Measurements from ENCODE around the gene ATP4B. TPM values are rescaled to one million over a fixed set of nuclear protein-coding genes. Genes with fewer than 3 reads are reported as not detected.
A peak's percentile ranks its signal among the peaks of the same experiment; 100 is the strongest.

The ATP4B gene
- total and polyA plus RNA-seq, 7 donors = 0.04 TPM; not detected in 6

GRCh38 chr13:113663934-113664333 is 5.9 kb upstream of the ATP4B start:
- intact Hi-C loops (cut with DNase I) = no loop called here
- Histone ChIP-seq H3K4me3 (no peak overlapping the region), H3K36me3 (ENCODE audit: insufficient read depth in 1 of 2, low read depth in 1 of 2) (no peaks in the 10 kb centered on the region), H3K9me3 (peaks cover 7% of the 10 kb centered on the region), H3K4me1 (no peaks in the 10 kb centered on the region), H3K27ac (no peak overlapping the region), H3K27me3 (ENCODE audit: insufficient read depth in 3 of 3, low read length in 2 of 3) (peaks cover 0 to 10% (median 7%) of the 10 kb centered on the region in 3 donors)
- WGBS, 3 donors = 33 to 39% (median 34%) methylated on average over 15 of the region's 15 CpGs
- ATAC-seq = no peak
- no peak for TF ChIP-seq CTCF (IDR thresholded peaks at IDR 0.05)
- no peak for DNase-seq

- Histone ChIP-seq H3K4me1 (no peaks in the 10 kb centered on the region), H3K27me3 (ENCODE audit: insufficient read depth in 3 of 3, low read length in 2 of 3) (peaks cover 0 to 10% (median 9%) of the 10 kb centered on the region in 3 donors), H3K36me3 (ENCODE audit: insufficient read depth in 1 of 2, low read depth in 1 of 2) (no peaks in the 10 kb centered on the region), H3K4me3 (no peak overlapping the region), H3K27ac (no peak overlapping the region), H3K9me3 (peaks cover 7% of the 10 kb centered on the region)
- intact Hi-C loops (cut with DNase I) = no loop called here
- ATAC-seq = no peak
- DNase-seq = no peak
- TF ChIP-seq CTCF (IDR thresholded peaks at IDR 0.05) = no peak
- 91 to 96% (median 93%) methylated on average over 2 of the region's 2 CpGs for WGBS, 3 donors
These were observed 3.5 kb upstream of the ATP4B start for GRCh38 chr13:113661509-113661908.

GRCh38 chr13:113660066-113660465 is 2.1 kb upstream of the ATP4B start:
- peaks cover 7% of the 10 kb centered on the region for H3K9me3 ChIP-seq
- intact Hi-C loops (cut with DNase I) = no loop called here
- H3K27ac ChIP-seq = no peak overlapping the region
- no peak for TF ChIP-seq CTCF (IDR thresholded peaks at IDR 0.05)
- WGBS, 3 donors = 80 to 85% (median 81%) methylated on average over 3 of the region's 3 CpGs
- H3K4me1 ChIP-seq = no peaks in the 10 kb centered on the region
- H3K4me3 ChIP-seq = no peak overlapping the region
- peaks cover 0 to 10% (median 6%) of the 10 kb centered on the region in 3 donors for H3K27me3 ChIP-seq (ENCODE audit: insufficient read depth in 3 of 3, low read length in 2 of 3)
- DNase-seq = no peak
- H3K36me3 ChIP-seq (ENCODE audit: insufficient read depth in 1 of 2, low read depth in 1 of 2) = no peaks in the 10 kb centered on the region
- no peak for ATAC-seq

- Histone ChIP-seq H3K27ac (no peak overlapping the region), H3K36me3 (ENCODE audit: insufficient read depth in 1 of 2, low read depth in 1 of 2) (no peaks in the 10 kb centered on the region), H3K9me3 (peaks cover 7% of the 10 kb centered on the region), H3K27me3 (ENCODE audit: insufficient read depth in 3 of 3, low read length in 2 of 3) (peaks cover 0 to 3% (median 2%) of the 10 kb centered on the region in 3 donors), H3K4me1 (no peaks in the 10 kb centered on the region), H3K4me3 (no peak overlapping the region)
- no peak for DNase-seq
- ATAC-seq = no peak
- 83 to 90% (median 85%) methylated on average over 8 of the region's 8 CpGs for WGBS, 3 donors
- intact Hi-C loops (cut with DNase I) = no loop called here
- no peak for TF ChIP-seq CTCF (IDR thresholded peaks at IDR 0.05)
These were observed 1.3 kb upstream of the ATP4B start for GRCh38 chr13:113659337-113659736.

- no peak overlapping the region for H3K27ac ChIP-seq
- H3K27me3 ChIP-seq (ENCODE audit: insufficient read depth in 3 of 3, low read length in 2 of 3) = peaks cover 0 to 2% (median 0%) of the 10 kb centered on the region in 3 donors
- H3K4me1 ChIP-seq = no peaks in the 10 kb centered on the region
- H3K9me3 ChIP-seq = peaks cover 7% of the 10 kb centered on the region
- no peak for TF ChIP-seq CTCF (IDR thresholded peaks at IDR 0.05)
- WGBS, 3 donors = 71 to 80% (median 79%) methylated on average over 14 of the region's 14 CpGs
- ATAC-seq (no peak), DNase-seq (peak in 1 of 2 donors; percentile 39)
- H3K36me3 ChIP-seq (ENCODE audit: insufficient read depth in 1 of 2, low read depth in 1 of 2) = no peaks in the 10 kb centered on the region
- no peak overlapping the region for H3K4me3 ChIP-seq
- intact Hi-C loops (cut with DNase I) = no loop called here
These were observed 838 bp upstream of the ATP4B start for GRCh38 chr13:113658836-113659235.
